Caco-2 (cell line): ENCODE data around the gene KIF13A. TPM values are rescaled to one million over a fixed set of nuclear protein-coding genes. Genes with fewer than 3 reads are reported as not detected.
"Not testable (repeated sequence)": the region's sequence is repeated elsewhere in the genome, so short reads cannot be mapped to it uniquely, and the experiment has no call there.

Experiments used
- BruUV-seq: library from RNA; stranded (reverse); fragments of 400-500 nt; replicated peaks from 2 replicates; lab custom pipeline; 2021; lab: Mats Ljungman, UMichigan
- CTCF ChIA-PET: fragments of 300-600 bp; sonication (Branson Sonifier 250); formaldehyde crosslinking; loops from one replicate; lab custom pipeline; 2022; ENCODE audit warnings: antibody characterized with exemption; lab: Charles Lee
- POLR2A ChIA-PET: fragments of 300-600 bp; sonication (Branson Sonifier 250); formaldehyde crosslinking; loops from one replicate; lab custom pipeline; 2022; ENCODE audit warnings: antibody characterized with exemption; lab: Charles Lee
- DNase-seq, 2 experiments: peaks; one replicate each; pipeline versions ENCODE4 v3.0.0 to v3.0.0-alpha.2; 2020 to 2022
- H3K27me3 ChIP-seq: replicated peaks from 2 replicates; pipeline ENCODE4 v1.6.0; 2011; ENCODE audit warnings: low read length; ENCODE audit not compliant: control insufficient read depth, insufficient read depth
- H3K36me3 ChIP-seq: 2 replicates; pipeline ENCODE4 v1.5.1; 2011; ENCODE audit warnings: low read length; ENCODE audit not compliant: control insufficient read depth, insufficient read depth
- H3K4me1 ChIP-seq: fragments of 250-450 bp; sonication (Bioruptor Pico); 2 replicates; pipeline ENCODE4 v1.5.1; 2020; ENCODE audit warnings: mild to moderate bottlenecking
- H3K4me3 ChIP-seq: 2 replicates; pipeline ENCODE4 v1.5.1; 2011; ENCODE audit warnings: low read depth, mild to moderate bottlenecking, control low read depth, low read length
- H3K9me3 ChIP-seq: fragments of 250-450 bp; sonication (Bioruptor Pico); 2 replicates; pipeline ENCODE4 v1.5.1; 2020; ENCODE audit warnings: mild to moderate bottlenecking, moderate library complexity
- H3K27ac Mint-ChIP-seq: one replicate; pipeline ENCODE4 v1.8.0; 2022; ENCODE audit warnings: mixed read lengths; ENCODE audit not compliant: unreplicated experiment
- H3K27me3 Mint-ChIP-seq: one replicate; pipeline ENCODE4 v1.8.0; 2022; ENCODE audit warnings: mixed read lengths; ENCODE audit not compliant: insufficient read depth, unreplicated experiment
- H3K36me3 Mint-ChIP-seq: one replicate; pipeline ENCODE4 v1.8.0; 2022; ENCODE audit warnings: mild to moderate bottlenecking, mixed read lengths; ENCODE audit not compliant: insufficient read depth, unreplicated experiment
- H3K4me1 Mint-ChIP-seq: one replicate; pipeline ENCODE4 v1.8.0; 2022; ENCODE audit warnings: low read depth, mixed read lengths; ENCODE audit not compliant: unreplicated experiment
- H3K4me3 Mint-ChIP-seq: one replicate; pipeline ENCODE4 v1.8.0; 2022; ENCODE audit warnings: mild to moderate bottlenecking, moderate library complexity, mixed read lengths; ENCODE audit not compliant: unreplicated experiment
- H3K9me3 Mint-ChIP-seq: one replicate; pipeline ENCODE4 v1.8.0; 2022; ENCODE audit warnings: mixed read lengths; ENCODE audit not compliant: unreplicated experiment
- intact Hi-C: fragments of 100-400 bp; cut with micrococcal nuclease; formaldehyde crosslinking; loops from one replicate; pipeline ENCODE4 v1.10.0; 2022; ENCODE audit not compliant: unreplicated experiment
- total RNA-seq: library from RNA; stranded (reverse); gene quantifications from 2 replicates; pipeline ENCODE4 v1.2.3, GENCODE V29; 2022
- TF ChIP-seq, protein P1 (sequence below), 2 experiments: fragments of 200-600 bp in 1 of 2; IDR thresholded peaks; 1 replicate in 1 of 2; 2 replicates in 1 of 2; pipeline versions ENCODE4 v1.5.1 to v1.8.0; 2011 to 2022; ENCODE audit warnings: antibody characterized with exemption in 1 of 2, control low read depth in 1 of 2, inconsistent platforms in 1 of 2, low read depth in 1 of 2, low read length in 1 of 2, mild to moderate bottlenecking in 1 of 2, moderate library complexity in 1 of 2; ENCODE audit not compliant: insufficient read depth in 1 of 2, severe bottlenecking in 1 of 2, unreplicated experiment in 1 of 2

The KIF13A gene
- total RNA-seq, 1 experiment from 2014 or later, result 13.8 TPM

DNA sequence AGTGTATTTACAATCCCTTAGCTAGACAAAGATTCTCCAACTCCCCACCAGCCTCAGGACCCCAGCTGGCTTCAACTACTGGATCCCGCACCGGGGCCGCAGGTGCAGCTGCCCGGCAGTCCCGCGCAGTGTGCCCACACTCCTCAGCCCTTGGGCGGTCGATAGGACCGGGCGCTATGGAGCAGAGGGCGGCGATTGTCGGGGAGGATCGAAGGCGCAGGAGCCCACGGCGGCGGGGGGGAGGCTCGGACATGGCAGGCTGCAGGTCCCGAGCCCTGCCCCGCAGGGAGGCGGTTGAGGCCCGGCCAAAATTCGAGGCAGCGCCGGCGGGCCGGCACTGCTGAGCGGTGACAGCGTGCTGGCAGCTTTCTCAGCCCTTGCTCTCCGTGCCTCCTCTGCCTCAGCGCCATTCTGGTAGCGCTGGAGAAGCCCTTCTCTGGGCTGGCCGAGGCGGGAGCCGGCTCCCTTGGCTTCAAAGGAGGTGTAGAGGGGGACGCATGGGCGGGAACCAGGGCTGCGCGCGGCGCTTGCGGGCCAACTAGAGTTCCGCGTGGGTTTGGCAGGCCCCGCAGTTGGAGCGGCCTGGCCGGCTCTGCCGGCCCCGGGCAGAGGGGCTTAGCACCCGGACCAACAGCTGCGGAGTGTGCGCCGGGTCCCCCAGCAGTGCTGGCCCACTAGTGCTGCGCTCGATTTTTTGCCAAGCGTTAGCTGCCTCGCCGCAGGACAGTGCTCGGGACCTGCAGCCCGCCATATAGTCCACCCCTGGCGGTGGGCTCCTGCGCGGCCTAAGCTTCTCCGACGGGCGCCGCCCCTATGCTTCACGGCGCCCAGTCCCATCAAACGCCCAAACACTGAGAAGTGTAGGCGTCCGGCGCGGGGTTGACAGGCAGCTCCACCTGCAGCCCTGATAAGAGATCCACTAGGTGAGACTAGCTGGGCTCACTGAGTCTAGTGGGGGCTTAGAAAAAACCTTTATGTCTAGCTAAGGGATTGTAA, 32.4 kb upstream of the KIF13A start:
- H3K27ac Mint-ChIP-seq, result no peak overlapping the region
- H3K27me3 Mint-ChIP-seq, result no peaks in the 10 kb centered on the region
- no peak for DNase-seq
- ChIA-PET CTCF (no interaction called here), POLR2A (interaction anchor here (0.7 kb wide), 1 partner anchor 240 kb away, joined by 4 read pairs; no protein-coding TSS in a partner anchor)
- no peaks in the 10 kb centered on the region for H3K9me3 ChIP-seq
- TF ChIP-seq, protein P1, sequence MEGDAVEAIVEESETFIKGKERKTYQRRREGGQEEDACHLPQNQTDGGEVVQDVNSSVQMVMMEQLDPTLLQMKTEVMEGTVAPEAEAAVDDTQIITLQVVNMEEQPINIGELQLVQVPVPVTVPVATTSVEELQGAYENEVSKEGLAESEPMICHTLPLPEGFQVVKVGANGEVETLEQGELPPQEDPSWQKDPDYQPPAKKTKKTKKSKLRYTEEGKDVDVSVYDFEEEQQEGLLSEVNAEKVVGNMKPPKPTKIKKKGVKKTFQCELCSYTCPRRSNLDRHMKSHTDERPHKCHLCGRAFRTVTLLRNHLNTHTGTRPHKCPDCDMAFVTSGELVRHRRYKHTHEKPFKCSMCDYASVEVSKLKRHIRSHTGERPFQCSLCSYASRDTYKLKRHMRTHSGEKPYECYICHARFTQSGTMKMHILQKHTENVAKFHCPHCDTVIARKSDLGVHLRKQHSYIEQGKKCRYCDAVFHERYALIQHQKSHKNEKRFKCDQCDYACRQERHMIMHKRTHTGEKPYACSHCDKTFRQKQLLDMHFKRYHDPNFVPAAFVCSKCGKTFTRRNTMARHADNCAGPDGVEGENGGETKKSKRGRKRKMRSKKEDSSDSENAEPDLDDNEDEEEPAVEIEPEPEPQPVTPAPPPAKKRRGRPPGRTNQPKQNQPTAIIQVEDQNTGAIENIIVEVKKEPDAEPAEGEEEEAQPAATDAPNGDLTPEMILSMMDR (IDR thresholded peaks at IDR 0.05; ENCODE audit: insufficient read depth in 1 of 2, low read depth in 1 of 2, low read length in 1 of 2, severe bottlenecking in 1 of 2, unreplicated experiment in 1 of 2), result no peak
- no peaks in the 10 kb centered on the region; the same call in 1 of the 2 replicates for H3K36me3 ChIP-seq
- H3K4me1 ChIP-seq, result peaks cover 13% of the 10 kb centered on the region
- H3K4me1 Mint-ChIP-seq, result peaks cover 13% of the 10 kb centered on the region
- H3K4me3 ChIP-seq, result no peak overlapping the region
- no peaks in the 10 kb centered on the region for H3K9me3 Mint-ChIP-seq
- no peaks in the 10 kb centered on the region for H3K27me3 ChIP-seq
- intact Hi-C loops, result no loop called here
- H3K4me3 Mint-ChIP-seq, result no peak overlapping the region
- H3K36me3 Mint-ChIP-seq, result no peaks in the 10 kb centered on the region
- no TSS peak for BruUV-seq

DNA sequence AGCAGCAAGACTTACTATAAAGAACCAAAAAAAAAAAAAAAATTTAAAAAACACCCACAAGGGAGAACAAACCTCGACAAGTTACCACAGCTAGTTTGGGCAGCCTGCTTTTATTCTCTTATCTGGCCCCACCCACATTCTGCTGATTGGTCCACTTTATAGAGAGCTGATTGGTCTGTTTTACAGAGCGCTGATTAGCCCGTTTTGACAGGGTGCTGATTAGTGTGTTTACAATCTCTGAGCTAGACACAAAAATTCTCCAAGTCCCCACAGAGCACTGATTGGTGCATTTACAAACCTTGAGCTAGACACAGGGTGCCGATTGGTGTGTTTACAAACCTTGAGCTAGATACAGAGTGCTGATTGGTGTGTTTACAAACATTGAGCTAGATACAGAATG, 31.7 kb upstream of the KIF13A start:
- peaks cover 13% of the 10 kb centered on the region for H3K4me1 ChIP-seq
- H3K36me3 ChIP-seq, H3K27me3 ChIP-seq, H3K9me3 ChIP-seq, H3K4me3 ChIP-seq, H3K9me3 Mint-ChIP-seq, intact Hi-C loops, H3K27me3 Mint-ChIP-seq, H3K27ac Mint-ChIP-seq, CTCF ChIA-PET, H3K36me3 Mint-ChIP-seq, BruUV-seq, H3K4me3 Mint-ChIP-seq, DNase-seq: not testable (repeated sequence)
- peaks cover 13% of the 10 kb centered on the region for H3K4me1 Mint-ChIP-seq
- POLR2A ChIA-PET, result interaction anchor here (0.7 kb wide), 1 partner anchor 240 kb away, joined by 4 read pairs; no protein-coding TSS in a partner anchor

DNA sequence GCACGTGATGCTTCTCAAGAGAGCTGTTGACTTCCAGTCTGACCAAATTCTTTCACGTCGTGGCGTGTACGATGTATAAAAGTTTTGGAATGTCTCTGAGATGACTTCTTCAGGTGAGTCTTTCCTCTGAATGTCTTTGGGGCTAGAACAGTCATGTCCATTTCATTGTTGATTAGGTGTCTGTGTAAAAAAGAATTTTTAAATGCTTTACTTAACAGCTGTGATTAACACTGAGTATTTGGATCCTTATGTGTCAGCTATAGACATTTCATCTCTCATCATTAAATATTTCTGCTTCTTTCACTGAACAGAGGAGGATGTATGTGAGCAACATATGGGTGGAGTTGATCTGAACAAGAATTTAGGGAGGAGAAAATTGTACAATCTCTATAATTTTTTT, 29.3 kb upstream of the KIF13A start:
- no peak overlapping the region for H3K27ac Mint-ChIP-seq
- POLR2A ChIA-PET, result no interaction called here
- no peak overlapping the region for H3K4me3 ChIP-seq

More for the DNA sequence above, 29.3 kb upstream of the KIF13A start:
- TF ChIP-seq, protein P1 (IDR thresholded peaks at IDR 0.05; ENCODE audit: insufficient read depth in 1 of 2, low read depth in 1 of 2, low read length in 1 of 2, severe bottlenecking in 1 of 2, unreplicated experiment in 1 of 2), result no peak
- no peaks in the 10 kb centered on the region for H3K27me3 Mint-ChIP-seq
- intact Hi-C loops, result no loop called here
- H3K9me3 Mint-ChIP-seq, result no peaks in the 10 kb centered on the region
- CTCF ChIA-PET, result no interaction called here
- H3K36me3 Mint-ChIP-seq, result no peaks in the 10 kb centered on the region
- no peak overlapping the region for H3K4me3 Mint-ChIP-seq
- Histone ChIP-seq H3K27me3 (no peaks in the 10 kb centered on the region), H3K36me3 (no peaks in the 10 kb centered on the region), H3K4me1 (no peaks in the 10 kb centered on the region), H3K9me3 (no peaks in the 10 kb centered on the region)
- DNase-seq, result no peak
- no peaks in the 10 kb centered on the region for H3K4me1 Mint-ChIP-seq
- no TSS peak for BruUV-seq
